Neutrophil (primary cell): ENCODE measurements around the gene ZNRF2.

Source experiments
- H3K27ac ChIP-seq: fragments of 200-600 bp; sonication (generic); 2 replicates; pipeline ENCODE4 v1.5.1; 2016; ENCODE audit warnings: mild to moderate bottlenecking, moderate library complexity
- H3K27me3 ChIP-seq: fragments of 200-600 bp; sonication (generic); 2 replicates; pipeline ENCODE4 v1.6.0; 2016; ENCODE audit warnings: mild to moderate bottlenecking
- H3K36me3 ChIP-seq: fragments of 200-600 bp; sonication (generic); 2 replicates; pipeline ENCODE4 v1.5.1; 2017
- H3K4me1 ChIP-seq, 2 experiments: fragments of 200-600 bp in 1 of 2; sonication (generic) in 1 of 2; 1 replicate in 1 of 2; 2 replicates in 1 of 2; pipeline versions ENCODE4 v1.5.1 to v1.6.1; 2013 to 2016; ENCODE audit warnings: low read depth in 1 of 2, low read length in 1 of 2, mild to moderate bottlenecking in 1 of 2, moderate library complexity in 1 of 2; ENCODE audit not compliant: control insufficient read depth in 1 of 2, insufficient read depth in 1 of 2
- H3K4me3 ChIP-seq, 2 experiments: fragments of 200-600 bp in 1 of 2; sonication (generic) in 1 of 2; 1 replicate in 1 of 2; 2 replicates in 1 of 2; pipeline ENCODE4 v1.5.1; 2013 to 2016; ENCODE audit warnings: low read depth in 1 of 2, low read length in 1 of 2, mild to moderate bottlenecking in 1 of 2, moderate library complexity in 1 of 2
- H3K9me3 ChIP-seq: fragments of 200-600 bp; sonication (generic); 2 replicates; pipeline ENCODE4 v1.5.1; 2016
- CTCF ChIP-seq: fragments of 200-600 bp; sonication (generic); IDR thresholded peaks from 2 replicates; pipeline ENCODE4 v1.5.1; 2016; ENCODE audit warnings: antibody characterized with exemption

The ZNRF2 gene

DNA sequence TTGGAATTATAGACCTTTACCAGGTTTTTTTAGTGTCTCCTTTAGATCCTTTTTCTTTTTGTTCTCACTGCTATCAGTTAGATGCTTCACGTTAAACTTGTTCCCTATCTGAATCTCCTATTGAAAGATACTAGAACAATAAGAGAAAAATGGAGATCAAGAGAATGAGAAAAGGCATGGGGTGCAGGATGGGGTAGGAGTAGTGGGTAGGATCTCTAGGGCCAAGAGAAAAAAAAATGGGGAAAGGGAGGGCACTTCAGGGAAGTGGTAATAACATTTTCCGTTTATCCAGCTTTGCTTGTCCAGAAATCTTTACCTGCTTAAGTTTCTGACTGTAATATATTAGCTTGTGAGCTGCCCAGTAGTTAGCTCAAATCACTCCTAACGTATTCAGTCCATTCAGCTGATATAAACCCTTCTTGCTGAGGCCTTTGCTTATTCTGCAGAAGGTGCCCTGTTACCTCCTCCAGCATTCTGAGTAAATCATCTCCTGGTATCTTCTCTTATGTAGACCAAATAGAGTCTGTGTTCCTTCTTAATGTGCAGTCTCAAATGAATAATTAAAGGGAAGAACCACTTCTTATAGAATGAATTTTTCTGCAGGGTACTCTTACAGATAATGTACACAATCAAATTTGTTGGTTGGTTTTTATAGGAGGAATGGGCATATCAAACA is 69.7 kb downstream of the ZNRF2 start:
- Histone ChIP-seq H3K4me1 (peaks cover 7% of the 10 kb centered on the region in 2 experiments), H3K9me3 (no peaks in the 10 kb centered on the region), H3K27me3 (no peaks in the 10 kb centered on the region), H3K4me3 (no peak overlapping the region), H3K27ac (no peak overlapping the region), H3K36me3 (peaks cover 5% of the 10 kb centered on the region)
- no peak for TF ChIP-seq CTCF

GRCh38 chr7:30354791-30355190 is 70.4 kb downstream of the ZNRF2 start:
- Histone ChIP-seq H3K27ac (no peak overlapping the region), H3K4me1 (peaks cover 6 to 7% of the 10 kb centered on the region in 2 experiments), H3K4me3 (no peak overlapping the region), H3K9me3 (no peaks in the 10 kb centered on the region), H3K27me3 (no peaks in the 10 kb centered on the region), H3K36me3 (peaks cover 5% of the 10 kb centered on the region)
- no peak for TF ChIP-seq CTCF

DNA sequence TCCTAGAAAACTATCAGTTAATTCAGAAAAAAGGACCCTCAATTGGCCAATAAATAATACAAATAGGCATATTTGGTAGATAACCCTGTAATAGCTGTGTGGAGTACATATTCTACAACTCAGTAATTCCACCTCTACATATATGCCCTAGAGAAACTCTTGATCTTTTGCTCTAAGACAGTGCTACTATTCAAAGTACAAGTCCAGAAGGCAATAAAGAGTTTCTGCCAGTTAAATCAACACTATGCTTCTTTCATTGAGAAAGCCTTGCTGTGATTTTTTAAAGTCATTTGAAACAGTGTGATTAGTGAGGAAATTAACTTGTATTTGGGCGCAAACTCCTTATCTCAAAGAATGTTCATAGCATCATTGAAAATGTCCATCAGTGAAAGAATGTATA is 75.6 kb downstream of the ZNRF2 start:
- H3K27ac ChIP-seq: no peak overlapping the region
- no peaks in the 10 kb centered on the region for H3K4me1 ChIP-seq
- H3K4me3 ChIP-seq: no peak overlapping the region
- TF ChIP-seq CTCF: no peak
- no peaks in the 10 kb centered on the region for H3K9me3 ChIP-seq
- peaks cover 5% of the 10 kb centered on the region for H3K36me3 ChIP-seq
- H3K27me3 ChIP-seq: no peaks in the 10 kb centered on the region

GRCh38 chr7:30363778-30364563 is 79.6 kb downstream of the ZNRF2 start:
- H3K4me3 ChIP-seq: no peak overlapping the region
- H3K9me3 ChIP-seq: no peaks in the 10 kb centered on the region
- H3K4me1 ChIP-seq: no peaks in the 10 kb centered on the region
- H3K27me3 ChIP-seq: no peaks in the 10 kb centered on the region
- H3K36me3 ChIP-seq: no peaks in the 10 kb centered on the region
- no peak for TF ChIP-seq CTCF
- peak overlapping the region; percentile 28 for H3K27ac ChIP-seq

GRCh38 chr7:30364773-30365172 is 80.4 kb downstream of the ZNRF2 start:
- H3K27me3 ChIP-seq: no peaks in the 10 kb centered on the region
- H3K9me3 ChIP-seq: no peaks in the 10 kb centered on the region
- no peak overlapping the region for H3K4me3 ChIP-seq
- no peaks in the 10 kb centered on the region for H3K4me1 ChIP-seq
- H3K36me3 ChIP-seq: no peaks in the 10 kb centered on the region
- no peak for TF ChIP-seq CTCF
- peak overlapping the region; percentile 28 for H3K27ac ChIP-seq
